ENCODE measurements around the gene SCD5.

Gene SCD5

GRCh38 chr4:82726596-82726995, 72.0 kb downstream of the SCD5 start:
- no peak for DNase-seq (ENCODE audit: low read depth)

- no peak for DNase-seq (ENCODE audit: low read depth)
Measured at GRCh38 chr4:82721819-82722423, 76.7 kb downstream of the SCD5 start.

- DNase-seq (ENCODE audit: low read depth), result no peak
Measured at GRCh38 chr4:82718162-82718940, 80.2 kb downstream of the SCD5 start.

- DNase-seq (ENCODE audit: low read depth), result peak; percentile 60
Measured at GRCh38 chr4:82715731-82716617, 82.6 kb downstream of the SCD5 start.

GRCh38 chr4:82713856-82714255, 84.7 kb downstream of the SCD5 start:
- DNase-seq (ENCODE audit: low read depth), result no peak

- no peak for DNase-seq (ENCODE audit: low read depth)
Measured at GRCh38 chr4:82712561-82712960, 86.0 kb downstream of the SCD5 start.

- no peak for DNase-seq (ENCODE audit: low read depth)
Measured at GRCh38 chr4:82711158-82711785, 87.3 kb downstream of the SCD5 start.

GRCh38 chr4:82710197-82710929, 88.2 kb downstream of the SCD5 start:
- no peak for DNase-seq (ENCODE audit: low read depth)

GRCh38 chr4:82708982-82709381, 89.6 kb downstream of the SCD5 start:
- no peak for DNase-seq (ENCODE audit: low read depth)

GRCh38 chr4:82706349-82707000, 92.1 kb downstream of the SCD5 start:
- peak; percentile 27 for DNase-seq (ENCODE audit: low read depth)

GRCh38 chr4:82705928-82706300, 92.7 kb downstream of the SCD5 start:
- DNase-seq (ENCODE audit: low read depth), result no peak

- no peak for DNase-seq (ENCODE audit: low read depth)
Measured at GRCh38 chr4:82705169-82705927, 93.2 kb downstream of the SCD5 start.

- peak; percentile 36 for DNase-seq (ENCODE audit: low read depth)
Measured at GRCh38 chr4:82704156-82704555, 94.4 kb downstream of the SCD5 start.

GRCh38 chr4:82698412-82698811, 100.2 kb downstream of the SCD5 start:
- no peak for DNase-seq (ENCODE audit: low read depth)

GRCh38 chr4:82697561-82697960, 101.0 kb downstream of the SCD5 start:
- no peak for DNase-seq (ENCODE audit: low read depth)

- no peak for DNase-seq (ENCODE audit: low read depth)
Measured at GRCh38 chr4:82696117-82696860, 102.3 kb downstream of the SCD5 start.

GRCh38 chr4:82694892-82695291, 103.7 kb downstream of the SCD5 start:
- no peak for DNase-seq (ENCODE audit: low read depth)

- no peak for DNase-seq (ENCODE audit: low read depth)
Measured at GRCh38 chr4:82694046-82694445, 104.5 kb downstream of the SCD5 start.

GRCh38 chr4:82692101-82692780, 106.4 kb downstream of the SCD5 start:
- DNase-seq (ENCODE audit: low read depth), result no peak

Data from fibroblast of gingiva (primary cell).